Esophagus muscularis mucosa (tissue), 4 donors: Measurements from ENCODE around the gene DOCK7. TPM values are rescaled to one million over a fixed set of nuclear protein-coding genes. Genes with fewer than 3 reads are reported as not detected.

Experiments
- DNase-seq: peaks from one replicate; pipeline ENCODE4 v3.0.0-alpha.2; 2017; ENCODE audit errors: extremely low spot score
- H3K27ac ChIP-seq, 4 donors: fragments of 200-600 bp; sonication (generic); replicated peaks in 1 of 4; 1 replicate in 3 of 4; 2 replicates in 1 of 4; pipeline ENCODE4 v1.5.1; 2016 to 2019; ENCODE audit warnings: mild to moderate bottlenecking in 1 of 4
- H3K27me3 ChIP-seq, 4 donors: fragments of 200-600 bp; sonication (generic); one replicate each; pipeline versions ENCODE4 v1.5.1 to v1.6.0; 2016 to 2019
- H3K36me3 ChIP-seq, 4 donors: fragments of 200-600 bp; sonication (generic); one replicate each; pipeline ENCODE4 v1.5.1; 2016 to 2019
- H3K4me1 ChIP-seq, 4 donors: fragments of 200-600 bp; sonication (generic); one replicate each; pipeline ENCODE4 v1.5.1; 2016 to 2019
- H3K4me3 ChIP-seq, 4 donors: fragments of 200-600 bp; sonication (generic); 1 replicate in 2 of 4; 2 replicates in 2 of 4; pipeline ENCODE4 v1.5.1; 2016 to 2019; ENCODE audit warnings: mild to moderate bottlenecking in 4 of 4, moderate library complexity in 1 of 4
- H3K9me3 ChIP-seq, 4 donors: fragments of 200-600 bp; sonication (generic); 1 replicate in 3 of 4; 2 replicates in 1 of 4; pipeline ENCODE4 v1.5.1; 2016 to 2019
- CTCF ChIP-seq, 3 experiments: fragments of 200-600 bp in 2 of 3; fragments of 450-650 bp in 1 of 3; sonication (generic) in 2 of 3; IDR thresholded peaks; one replicate each; pipeline ENCODE4 v1.5.1; 2017 to 2019; ENCODE audit warnings: antibody characterized with exemption in 3 of 3, mild to moderate bottlenecking in 2 of 3, moderate library complexity in 1 of 3
- EP300 ChIP-seq: sonication (generic); formaldehyde crosslinking; IDR thresholded peaks from one replicate; pipeline ENCODE4 v1.6.1; 2017; ENCODE audit warnings: antibody characterized with exemption
- POLR2A ChIP-seq: fragments of 450-650 bp; IDR thresholded peaks from one replicate; pipeline ENCODE4 v1.6.1; 2017; ENCODE audit warnings: antibody characterized with exemption, moderate library complexity, mild to moderate bottlenecking, low read depth
- POLR2AphosphoS5 ChIP-seq, 2 donors: sonication (generic); formaldehyde crosslinking; IDR thresholded peaks; one replicate each; pipeline ENCODE4 v1.6.1; 2017; ENCODE audit warnings: antibody characterized with exemption in 2 of 2
- WGBS: methylation state at CpG from one replicate; pipeline ENCODE4 v1.1.5; 2018; 5-methylcytosine and 5-hydroxymethylcytosine counted together
- intact Hi-C: fragments of 100-400 bp; cut with DNase I; formaldehyde crosslinking; loops from one replicate; pipeline ENCODE4 v1.15.1; 2023
- total RNA-seq, 4 donors: library from RNA; depleted of rRNA; stranded (reverse); fragments of >200 nt; gene quantifications; one replicate each; pipeline versions ENCODE4 v1.1.0 to v1.2.1, GENCODE V29; 2016

Gene DOCK7
- total RNA-seq, 4 donors from 2014 or later = 27.7 to 66.7 (median 30.5) TPM

DNA sequence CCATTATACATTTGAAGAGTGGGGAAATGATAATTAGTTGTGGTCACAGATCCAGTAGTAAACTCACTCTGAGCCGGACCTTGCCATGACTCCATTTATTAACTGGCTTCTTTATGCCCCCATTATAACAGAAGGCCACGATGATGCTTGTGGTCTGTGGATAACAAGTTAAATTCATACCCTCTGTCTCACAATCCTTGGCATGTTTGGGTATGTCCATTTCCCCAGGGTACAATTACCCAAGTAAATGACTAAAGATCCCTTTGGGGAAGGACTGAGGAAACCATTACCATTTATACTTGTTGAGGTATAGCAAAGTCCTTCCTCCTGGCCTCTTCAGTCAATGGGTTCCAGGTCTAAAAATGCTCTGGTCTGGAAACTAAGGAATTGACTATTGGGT, 258.6 kb downstream of the DOCK7 start:
- no peak for TF ChIP-seq POLR2AphosphoS5 (IDR thresholded peaks at IDR 0.05)
- no peak for TF ChIP-seq POLR2A
- TF ChIP-seq EP300 = no peak
- TF ChIP-seq CTCF (IDR thresholded peaks at IDR 0.05) = no peak
- Histone ChIP-seq H3K27me3 (no peaks in the 10 kb centered on the region), H3K36me3 (no peaks in the 10 kb centered on the region), H3K4me3 (no peak overlapping the region), H3K9me3 (no peaks in the 10 kb centered on the region), H3K4me1 (no peaks in the 10 kb centered on the region), H3K27ac (no peak overlapping the region)
- intact Hi-C loops = no loop called here
- WGBS = 94% methylated on average over 2 of the region's 2 CpGs
- DNase-seq = no peak

GRCh38 chr1:62428351-62428750, 259.8 kb downstream of the DOCK7 start:
- no peaks in the 10 kb centered on the region for H3K27me3 ChIP-seq
- H3K4me1 ChIP-seq = no peaks in the 10 kb centered on the region
- H3K9me3 ChIP-seq = no peaks in the 10 kb centered on the region
- no peaks in the 10 kb centered on the region for H3K36me3 ChIP-seq
- H3K27ac ChIP-seq = no peak overlapping the region
- TF ChIP-seq EP300 (no peak), CTCF (IDR thresholded peaks at IDR 0.05) (no peak), POLR2A (no peak), POLR2AphosphoS5 (IDR thresholded peaks at IDR 0.05) (no peak)
- intact Hi-C loops = no loop called here
- WGBS = 68% methylated on average over 4 of the region's 4 CpGs
- no peak for DNase-seq
- H3K4me3 ChIP-seq = no peak overlapping the region

DNA sequence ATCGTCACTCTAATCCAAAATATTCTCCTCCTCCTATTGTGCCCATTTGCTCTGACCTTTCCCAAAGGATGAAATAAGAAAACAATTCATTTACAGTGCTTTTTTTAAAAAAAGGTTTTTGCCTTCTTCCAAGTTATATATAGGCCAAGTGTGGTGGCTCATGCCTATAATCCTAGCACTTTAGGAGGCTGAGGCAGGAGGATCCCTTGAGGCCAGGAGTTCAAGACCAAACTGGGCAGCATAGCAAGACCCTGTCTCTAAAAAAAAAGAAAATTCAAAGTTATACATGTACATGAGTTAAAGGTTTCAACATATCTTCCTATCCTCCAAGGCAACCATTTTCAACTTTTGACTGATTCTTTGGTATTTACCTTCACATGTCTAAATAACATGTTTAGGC, 261.4 kb downstream of the DOCK7 start:
- Histone ChIP-seq H3K9me3 (no peaks in the 10 kb centered on the region), H3K4me3 (no peak overlapping the region), H3K36me3 (no peaks in the 10 kb centered on the region), H3K27me3 (no peaks in the 10 kb centered on the region), H3K4me1 (no peaks in the 10 kb centered on the region), H3K27ac (no peak overlapping the region)
- WGBS = 87% methylated on average over 1 of the region's 1 CpG
- no peak for TF ChIP-seq EP300
- no peak for TF ChIP-seq CTCF (IDR thresholded peaks at IDR 0.05)
- intact Hi-C loops = no loop called here
- no peak for DNase-seq

DNA sequence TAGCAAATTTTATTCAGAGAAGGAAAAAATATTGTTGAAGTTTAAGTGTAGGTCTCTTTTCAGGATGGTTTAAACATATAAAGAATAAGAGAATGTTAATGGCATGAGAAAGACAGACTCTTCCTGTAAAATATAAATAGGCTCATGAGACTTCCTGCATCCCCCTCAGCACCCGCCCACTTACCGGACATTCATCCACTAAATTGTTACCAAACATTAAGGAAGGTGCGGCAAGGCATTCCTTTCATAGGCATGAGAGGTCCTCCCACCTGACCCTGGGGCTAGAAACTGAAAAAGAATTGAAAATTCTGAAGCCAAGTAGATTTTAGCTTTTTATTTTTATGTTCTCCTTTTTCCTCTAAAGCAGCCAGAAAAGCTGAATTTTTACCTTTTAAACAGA, 261.9 kb downstream of the DOCK7 start:
- TF ChIP-seq POLR2AphosphoS5 (IDR thresholded peaks at IDR 0.05) (no peak), POLR2A (no peak), CTCF (IDR thresholded peaks at IDR 0.05) (no peak), EP300 (no peak)
- intact Hi-C loops = no loop called here
- Histone ChIP-seq H3K27me3 (no peaks in the 10 kb centered on the region), H3K36me3 (no peaks in the 10 kb centered on the region), H3K4me1 (no peaks in the 10 kb centered on the region), H3K9me3 (no peaks in the 10 kb centered on the region), H3K27ac (no peak overlapping the region), H3K4me3 (no peak overlapping the region)
- WGBS = 34% methylated on average over 3 of the region's 3 CpGs
- no peak for DNase-seq

DNA sequence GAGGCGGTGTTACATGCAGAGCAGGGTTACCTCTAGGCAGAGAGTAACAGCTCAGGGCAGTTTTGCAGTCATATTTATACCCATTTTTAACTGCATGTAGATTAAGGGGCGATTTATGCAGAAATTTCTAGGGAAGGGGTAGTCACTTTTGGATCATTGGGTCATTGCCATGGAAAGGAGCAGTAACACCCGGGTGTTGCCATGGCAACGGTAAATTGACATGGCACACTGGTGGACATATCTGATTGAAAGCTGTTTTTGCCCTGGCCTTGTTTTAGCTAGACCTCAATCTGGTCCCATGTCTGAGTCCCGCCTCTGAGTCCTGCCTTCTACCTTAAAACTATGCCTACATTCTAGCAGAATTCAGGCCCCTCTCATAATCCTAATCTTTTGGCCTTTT, 263.1 kb downstream of the DOCK7 start:
- Histone ChIP-seq H3K9me3 (no peaks in the 10 kb centered on the region), H3K27ac (no peak overlapping the region), H3K36me3 (no peaks in the 10 kb centered on the region), H3K4me1 (no peaks in the 10 kb centered on the region), H3K27me3 (no peaks in the 10 kb centered on the region), H3K4me3 (no peak overlapping the region)
- TF ChIP-seq EP300 = no peak
- no peak for TF ChIP-seq POLR2A
- no peak for TF ChIP-seq POLR2AphosphoS5 (IDR thresholded peaks at IDR 0.05)
- TF ChIP-seq CTCF (IDR thresholded peaks at IDR 0.05) = no peak
- DNase-seq = no peak
- 94% methylated on average over 5 of the region's 5 CpGs for WGBS
- intact Hi-C loops = no loop called here
